Mesodermal cell (in vitro differentiated cells): ENCODE data around the gene NCK1. TPM values are rescaled to one million over a fixed set of nuclear protein-coding genes. Genes with fewer than 3 reads are reported as not detected.

ENCODE experiments used
- H3K27ac ChIP-seq: 2 replicates; pipeline ENCODE4 v1.7.0; 2013; ENCODE audit warnings: mild to moderate bottlenecking, low read depth, low read length, moderate library complexity; ENCODE audit not compliant: severe bottlenecking
- H3K36me3 ChIP-seq: 2 replicates; pipeline ENCODE4 v1.7.1; 2013; ENCODE audit warnings: mild to moderate bottlenecking, low read length, moderate library complexity; ENCODE audit not compliant: control insufficient read depth, insufficient read depth
- H3K4me1 ChIP-seq: one replicate; pipeline ENCODE4 v1.7.1; 2013; ENCODE audit warnings: mild to moderate bottlenecking, low read length; ENCODE audit not compliant: insufficient read depth, control insufficient read depth, poor library complexity, severe bottlenecking
- H3K4me3 ChIP-seq: 2 replicates; pipeline ENCODE4 v1.7.0; 2013; ENCODE audit warnings: low read length, control low read depth, mild to moderate bottlenecking; ENCODE audit not compliant: insufficient read depth, poor library complexity, severe bottlenecking; ENCODE audit errors: extremely low read depth
- H3K9me3 ChIP-seq: 2 replicates; pipeline ENCODE4 v1.7.1; 2013; ENCODE audit warnings: mild to moderate bottlenecking, low read length, moderate library complexity; ENCODE audit not compliant: control insufficient read depth
- WGBS, 2 experiments: methylation state at CpG; one replicate each; pipeline ENCODE4 v1.1.5; 2013; ENCODE audit warnings: missing lambda C conversion rate in 2 of 2; ENCODE audit not compliant: insufficient coverage in 2 of 2; 5-methylcytosine and 5-hydroxymethylcytosine counted together
- polyA plus RNA-seq, 2 experiments: library from polyadenylated mRNA; stranded (reverse); fragments of 50-300 nt; gene quantifications; one replicate each; pipeline ENCODE4 v1.2.3, GENCODE V29; 2013

The NCK1 gene
- polyA plus RNA-seq (2013, experiment 1 of 2), result 65.0 TPM
- polyA plus RNA-seq (2013, experiment 2 of 2), result 74.3 TPM

- H3K27ac ChIP-seq, result peak within 1 kb of the TSS; percentile 93
- H3K36me3 ChIP-seq, result peaks cover 33% of the 10 kb centered on the region
- H3K9me3 ChIP-seq, result no peaks in the 10 kb centered on the region
- WGBS, 2 experiments, result 0% methylated on average over 51 to 57 of the region's 67 CpGs
- H3K4me3 ChIP-seq, result peak within 1 kb of the TSS; percentile 90
- peaks cover 15% of the 10 kb centered on the region for H3K4me1 ChIP-seq
Measured at GRCh38 chr3:136861890-136862616, at the start of gene NCK1. TSS of gene NCK1 (plus strand) at chr3:136862208. CDS start at chr3:136928002, 65,794 bp downstream.

DNA sequence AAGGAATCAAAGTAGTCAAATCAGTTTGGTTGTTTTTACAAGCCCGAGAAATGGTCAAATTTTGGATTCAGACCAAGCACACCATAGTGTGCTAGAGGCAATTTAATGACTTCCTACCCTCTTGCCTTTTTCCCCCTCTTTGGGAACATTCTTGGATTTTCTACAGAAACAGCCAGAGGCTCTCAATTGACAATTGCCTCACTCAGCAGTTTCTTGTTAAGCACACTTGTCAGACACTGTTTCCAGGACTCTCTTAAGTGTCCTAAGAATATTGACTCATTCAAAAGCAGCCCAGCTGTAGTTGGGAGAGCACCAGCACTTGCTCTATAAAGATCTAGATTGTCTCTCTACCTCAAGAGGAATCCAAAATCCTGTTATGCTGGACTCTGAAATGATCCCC is 44.6 kb upstream of the NCK1 start:
- Histone ChIP-seq H3K27ac (peak overlapping the region; percentile 89), H3K4me3 (no peak overlapping the region), H3K9me3 (peaks cover 2% of the 10 kb centered on the region), H3K36me3 (peaks cover 4% of the 10 kb centered on the region), H3K4me1 (peaks cover 13% of the 10 kb centered on the region)
- WGBS, 2 experiments, result 100% methylated on average over 1 of the region's 1 CpG; no CpG with 5 or more reads in 1 of the 2 experiments

DNA sequence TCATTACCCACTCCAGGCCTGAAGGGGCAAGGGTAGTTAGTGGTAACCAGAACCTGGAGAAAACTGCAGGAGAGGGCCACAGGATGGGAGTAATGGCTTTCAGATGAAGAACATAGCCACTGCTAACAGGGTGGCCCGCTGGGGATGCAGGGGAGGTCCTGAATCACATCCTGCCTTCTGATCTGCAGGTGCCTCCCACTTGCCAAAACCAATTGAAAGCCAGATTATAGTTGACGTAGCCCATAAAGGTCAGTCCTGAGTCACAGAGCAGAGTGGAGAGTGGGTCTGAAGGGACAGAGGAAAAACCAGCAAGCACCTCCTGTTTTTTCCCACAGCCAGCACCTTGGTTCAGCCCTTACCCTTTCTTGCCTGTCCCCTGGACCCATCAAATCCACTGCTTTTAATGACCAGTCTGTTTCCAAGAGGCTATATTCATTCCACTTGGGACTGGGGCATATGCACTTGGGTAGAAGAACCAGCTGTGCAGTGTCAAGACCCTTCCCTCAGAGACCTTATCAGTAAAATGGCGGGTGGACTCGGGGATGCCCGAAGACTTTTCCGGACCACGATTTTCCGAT is 43.7 kb upstream of the NCK1 start:
- Histone ChIP-seq H3K36me3 (peaks cover 9% of the 10 kb centered on the region), H3K9me3 (peaks cover 7% of the 10 kb centered on the region), H3K4me1 (peaks cover 13% of the 10 kb centered on the region), H3K27ac (peak overlapping the region; percentile 89), H3K4me3 (peak overlapping the region; percentile 63)
- 13 to 23% methylated on average over 6 to 7 of the region's 8 CpGs for WGBS, 2 experiments

DNA sequence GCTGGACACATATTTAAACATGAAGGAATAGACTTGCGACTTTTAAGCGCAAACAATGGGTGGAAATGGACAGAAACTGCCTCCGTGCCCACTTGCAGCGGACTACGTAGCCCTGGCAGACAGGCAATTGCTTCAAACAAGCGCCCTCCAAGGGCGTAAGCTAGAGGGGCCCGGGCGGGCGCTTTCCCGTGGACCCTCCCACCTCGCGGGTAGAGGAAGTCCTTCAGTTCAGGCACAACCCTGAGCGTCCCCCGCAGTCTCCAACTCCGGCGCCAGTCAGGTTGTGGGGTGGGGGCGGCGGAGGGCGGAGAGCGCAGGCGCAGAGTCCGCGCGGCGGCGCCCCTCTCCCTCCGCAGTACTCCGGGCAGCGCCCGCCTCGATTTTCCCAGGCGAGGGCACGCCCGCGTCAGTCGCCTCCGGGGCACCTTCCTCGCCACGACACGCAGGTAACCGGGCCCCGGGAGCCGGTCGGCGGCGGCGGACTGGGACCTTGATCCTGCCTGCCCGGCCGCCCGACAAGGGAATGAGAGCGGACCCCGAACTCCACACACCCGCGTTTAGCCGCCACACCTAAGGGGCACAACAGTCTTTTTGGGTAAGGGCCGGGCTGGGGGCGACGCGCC is 43.1 kb upstream of the NCK1 start, which contains the start of gene SLC35G2:
Gene SLC35G2, plus strand, starts transcription at position 358 of the 623 bp plus-strand sequence. CDS start 35,335 bp downstream, outside the sequence.
- H3K36me3 ChIP-seq, result peaks cover 15% of the 10 kb centered on the region
- 0 to 2% methylated on average over 36 to 50 of the region's 60 CpGs for WGBS, 2 experiments
- peaks cover 13% of the 10 kb centered on the region for H3K9me3 ChIP-seq
- H3K4me3 ChIP-seq, result peak within 1 kb of the TSS; percentile 63
- H3K4me1 ChIP-seq, result peaks cover 13% of the 10 kb centered on the region
- H3K27ac ChIP-seq, result peak within 1 kb of the TSS; percentile 89

GRCh38 chr3:136819392-136819730 is 42.6 kb upstream of the NCK1 start:
- 0% methylated on average over 15 of the region's 21 CpGs for WGBS, 2 experiments
- peak overlapping the region; percentile 63 for H3K4me3 ChIP-seq
- peaks cover 14% of the 10 kb centered on the region for H3K9me3 ChIP-seq
- H3K27ac ChIP-seq, result peak overlapping the region; percentile 89
- H3K4me1 ChIP-seq, result peaks cover 13% of the 10 kb centered on the region
- peaks cover 15% of the 10 kb centered on the region for H3K36me3 ChIP-seq

DNA sequence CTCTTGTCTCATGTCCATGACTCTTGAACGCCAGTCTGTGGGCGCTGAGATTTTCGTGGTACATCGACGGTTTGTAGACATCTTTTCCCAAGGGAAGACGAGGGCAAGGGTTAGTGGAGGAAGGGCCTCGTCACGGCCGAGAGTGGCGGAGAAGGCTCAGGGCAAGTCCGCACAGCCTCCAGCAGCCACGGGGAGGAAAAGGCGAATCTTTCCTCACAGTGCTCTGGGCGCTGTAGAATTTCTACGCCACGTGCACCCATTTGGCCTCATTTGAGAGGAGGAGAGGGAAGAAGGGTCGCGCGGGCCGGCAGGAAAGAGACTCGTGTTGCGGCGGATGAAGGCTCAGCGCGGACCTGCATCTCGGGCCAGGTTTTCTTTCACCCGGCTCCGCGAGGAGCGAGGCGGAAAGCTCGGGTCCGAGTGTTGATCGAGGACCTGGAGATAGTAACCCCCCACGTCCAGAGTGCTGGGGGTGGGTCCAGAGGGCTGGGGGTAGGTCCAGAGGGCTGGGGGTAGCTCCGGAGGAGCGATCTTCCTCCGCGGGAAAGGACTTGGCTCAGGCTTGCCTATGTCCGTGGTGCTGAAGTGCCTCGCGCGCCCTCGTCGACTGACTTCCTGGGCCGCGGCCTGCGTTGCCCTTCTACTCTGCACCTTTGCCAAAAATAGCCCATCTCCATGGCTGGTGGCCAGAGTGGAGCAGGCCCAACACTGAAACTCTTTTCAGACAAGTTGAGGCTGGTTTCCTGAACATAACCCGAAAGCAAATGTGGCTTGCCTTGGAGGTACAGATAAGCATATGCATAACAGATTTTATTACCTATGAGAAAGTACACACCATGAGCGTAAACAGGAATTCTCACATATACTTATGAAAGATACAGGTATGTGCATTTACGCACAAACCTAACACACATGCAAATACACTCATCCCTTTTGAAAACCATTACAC is 42.0 kb upstream of the NCK1 start:
- Histone ChIP-seq H3K27ac (peak overlapping the region; percentile 89), H3K4me1 (peaks cover 13% of the 10 kb centered on the region), H3K36me3 (peaks cover 15% of the 10 kb centered on the region), H3K4me3 (peak overlapping the region; percentile 63), H3K9me3 (peaks cover 14% of the 10 kb centered on the region)
- 5 to 6% methylated on average over 42 to 46 of the region's 51 CpGs for whole genome bisulfite sequencing, 2 experiments

DNA sequence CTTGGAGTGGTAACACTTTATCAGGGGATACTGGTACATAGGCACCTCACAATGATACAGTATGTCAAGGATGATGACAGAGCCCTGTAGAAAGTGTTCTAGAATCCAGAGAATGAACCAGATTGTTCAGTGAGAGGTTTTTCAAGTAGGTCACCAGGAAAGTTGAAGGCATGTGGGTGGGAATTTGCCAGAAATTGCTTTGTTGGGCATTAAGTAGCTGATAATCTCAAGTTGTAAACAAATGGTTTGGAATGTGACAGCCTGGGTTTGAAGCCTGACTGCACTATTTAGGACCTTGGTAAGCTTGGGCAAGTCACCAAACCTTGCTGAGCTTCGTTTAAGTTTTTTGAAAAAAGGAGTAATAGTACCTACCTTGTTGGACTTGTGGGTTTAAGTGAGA is 30.5 kb upstream of the NCK1 start:
- Histone ChIP-seq H3K27ac (peak overlapping the region; percentile 48), H3K4me1 (peaks cover 15% of the 10 kb centered on the region), H3K4me3 (no peak overlapping the region), H3K9me3 (no peaks in the 10 kb centered on the region), H3K36me3 (peaks cover 21% of the 10 kb centered on the region)
- 67% methylated on average over 1 of the region's 1 CpG; no CpG with 5 or more reads in 1 of the 2 experiments for WGBS, 2 experiments

DNA sequence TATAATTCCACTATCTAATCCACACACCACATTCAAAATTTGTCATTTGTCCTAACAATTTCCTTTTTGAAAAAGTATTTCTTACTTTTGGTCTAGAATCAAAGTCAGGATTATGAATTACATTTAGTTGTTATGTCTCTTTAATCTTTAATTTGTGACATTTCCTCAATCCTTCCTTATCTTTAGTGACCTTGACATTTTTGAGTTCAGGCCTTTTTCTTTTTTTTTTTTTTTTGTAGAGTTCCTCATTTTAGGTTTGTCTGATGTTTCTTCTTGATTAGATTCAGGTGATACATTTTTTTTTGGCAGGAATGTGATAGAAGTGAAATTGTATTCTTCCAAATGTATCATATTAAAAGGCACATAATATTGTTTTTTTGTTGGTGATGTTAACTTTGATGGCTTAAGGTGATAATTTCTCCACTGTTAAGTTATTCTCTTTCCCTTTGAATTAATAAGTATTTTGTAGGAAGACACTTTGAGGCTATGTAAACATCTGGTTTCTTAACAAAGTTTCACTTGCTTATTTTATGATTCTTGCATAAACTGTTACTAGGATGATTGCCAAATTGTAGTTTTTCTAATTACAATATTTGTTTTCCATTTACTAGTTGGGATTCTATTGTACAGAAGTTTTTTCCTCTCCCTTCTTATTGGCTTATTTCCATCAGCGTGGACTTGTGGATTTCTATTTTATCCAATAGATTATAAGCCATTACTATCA is 26.8 kb upstream of the NCK1 start:
- no peaks in the 10 kb centered on the region for H3K9me3 ChIP-seq
- WGBS, 2 experiments, result 100% methylated on average over 1 of the region's 1 CpG; no CpG with 5 or more reads in 1 of the 2 experiments
- no peak overlapping the region for H3K4me3 ChIP-seq
- peaks cover 13% of the 10 kb centered on the region for H3K36me3 ChIP-seq
- peaks cover 41% of the 10 kb centered on the region for H3K4me1 ChIP-seq
- peak overlapping the region; percentile 11 for H3K27ac ChIP-seq

DNA sequence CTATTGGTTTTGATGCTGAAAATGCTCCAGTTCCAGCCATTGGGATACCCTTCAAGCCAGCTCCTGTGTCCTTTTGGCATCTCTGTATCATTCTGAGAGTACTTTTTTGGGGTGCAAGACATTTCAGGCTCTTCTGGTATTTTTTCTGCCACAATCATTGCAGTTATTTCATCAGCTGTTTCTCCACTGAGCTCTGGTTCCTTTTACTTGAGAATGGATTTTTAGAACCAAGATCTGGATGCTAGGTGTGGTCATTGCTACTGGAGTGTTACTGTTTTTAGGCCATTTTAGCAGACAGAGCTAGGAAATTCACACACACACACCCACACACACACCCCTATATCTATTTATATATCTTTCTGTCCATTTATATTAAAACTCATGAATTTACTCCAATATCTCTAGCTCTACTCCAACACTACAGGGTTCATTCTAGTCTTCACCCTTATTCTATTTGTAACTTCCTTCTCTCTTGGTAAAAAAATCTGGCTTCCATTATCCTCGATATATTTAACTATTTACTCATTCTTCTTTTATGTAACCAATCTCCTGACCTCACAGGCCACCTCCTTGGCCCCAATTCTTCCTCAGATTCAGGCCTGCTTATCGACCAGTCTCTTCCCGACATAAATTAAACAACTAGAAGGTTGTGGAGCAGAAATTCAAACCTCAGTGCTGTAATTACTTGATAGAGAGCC is 26.0 kb upstream of the NCK1 start:
- Histone ChIP-seq H3K27ac (peak overlapping the region; percentile 30), H3K4me1 (peaks cover 41% of the 10 kb centered on the region), H3K4me3 (no peak overlapping the region), H3K36me3 (peaks cover 17% of the 10 kb centered on the region), H3K9me3 (no peaks in the 10 kb centered on the region)
- WGBS, 2 experiments, result 90 to 100% methylated on average over 1 of the region's 3 CpGs
